GM12878 (cell line): ENCODE results near the gene TGFBR3. TPM values are rescaled to one million over a fixed set of nuclear protein-coding genes. Genes with fewer than 3 reads are reported as not detected.

Experiments
- ATAC-seq: fragments of 200-7000 bp; cut with Tn5 transposase; 3 replicates; pipeline ENCODE4 v1.9.1; 2020; ENCODE audit warnings: mild to moderate bottlenecking, moderate library complexity
- BruUV-seq: library from RNA; stranded (reverse); fragments of 400-500 nt; replicated peaks from 2 replicates; lab custom pipeline; 2021; lab: Mats Ljungman, UMichigan
- CTCF ChIA-PET: fragments of 300-600 bp; sonication (Branson Sonifier 250); formaldehyde crosslinking; extraction: SDS; loops from one replicate; lab custom pipeline; 2021; ENCODE audit warnings: inconsistent platforms; lab: Yijun Ruan, JAX
- POLR2A ChIA-PET: fragments of 350-600 bp; formaldehyde crosslinking; extraction: SDS; loops from one replicate; lab custom pipeline; 2021; ENCODE audit warnings: inconsistent platforms; lab: Charles Lee
- RAD21 ChIA-PET: fragments of 300-600 bp; sonication (Branson Sonifier 250); formaldehyde crosslinking; loops from one replicate; lab custom pipeline; 2023; ENCODE audit warnings: antibody characterized with exemption; ENCODE audit not compliant: unreplicated experiment; lab: Charles Lee
- SMC1A ChIA-PET: fragments of 300-600 bp; sonication (Branson Sonifier 250); formaldehyde crosslinking; loops from one replicate; lab custom pipeline; 2023; ENCODE audit not compliant: unreplicated experiment, uncharacterized antibody; lab: Charles Lee
- DNase-seq: peaks from one replicate; pipeline ENCODE4 v3.0.0-alpha.2; 2011; ENCODE audit warnings: low read depth, low spot score
- FAIRE-seq: peaks from 3 replicates; lab custom pipeline; 2011; peaks lifted over from hg19 to GRCh38; lab: Jason Lieb, UNC
- H2AFZ ChIP-seq: 2 replicates; pipeline ENCODE4 v1.6.0; 2011; ENCODE audit warnings: low read depth, low read length, control low read depth; ENCODE audit not compliant: control insufficient read depth
- H3K27ac ChIP-seq: 2 replicates; pipeline ENCODE4 v1.5.1; 2011; ENCODE audit warnings: control low read depth; ENCODE audit not compliant: control insufficient read depth, insufficient read depth
- H3K27me3 ChIP-seq, 2 experiments: replicated peaks in 1 of 2; 2 replicates each; pipeline versions ENCODE4 v1.6.0 to v1.6.1; 2011; ENCODE audit warnings: low read length in 1 of 2; ENCODE audit not compliant: control insufficient read depth in 2 of 2, insufficient read depth in 2 of 2
- H3K36me3 ChIP-seq, 2 experiments: 2 replicates each; pipeline ENCODE4 v1.5.1; 2011; ENCODE audit warnings: low read length in 1 of 2; ENCODE audit not compliant: control insufficient read depth in 2 of 2, insufficient read depth in 2 of 2
- H3K4me1 ChIP-seq: 2 replicates; pipeline ENCODE4 v1.6.1; 2011; ENCODE audit warnings: mild to moderate bottlenecking, low read length, moderate library complexity, mixed read lengths; ENCODE audit not compliant: control insufficient read depth, insufficient read depth
- H3K4me2 ChIP-seq: 2 replicates; pipeline ENCODE4 v1.6.0; 2011; ENCODE audit warnings: control low read depth; ENCODE audit not compliant: control insufficient read depth, insufficient read depth
- H3K4me3 ChIP-seq: fragments of 200-600 bp; sonication (generic); 2 replicates; pipeline ENCODE4 v1.5.1; 2016
- H3K79me2 ChIP-seq: 2 replicates; pipeline ENCODE4 v1.6.0; 2011; ENCODE audit warnings: low read length; ENCODE audit not compliant: control insufficient read depth, insufficient read depth
- H3K9ac ChIP-seq: 2 replicates; pipeline ENCODE4 v1.8.0; 2011; ENCODE audit warnings: low read length, control low read depth, mixed read lengths; ENCODE audit not compliant: control insufficient read depth, insufficient read depth
- H3K9me3 ChIP-seq: replicated peaks from 3 replicates; pipeline ENCODE4 v1.5.1; 2011; ENCODE audit warnings: mild to moderate bottlenecking, low read length; ENCODE audit not compliant: control insufficient read depth, insufficient read depth
- H4K20me1 ChIP-seq: 2 replicates; pipeline ENCODE4 v1.6.0; 2011; ENCODE audit not compliant: control insufficient read depth, insufficient read depth
- ATF2 ChIP-seq: IDR thresholded peaks from 2 replicates; pipeline ENCODE4 v1.6.1; 2012; ENCODE audit warnings: low read length, inconsistent platforms
- ATF7 ChIP-seq: fragments of 450-650 bp; IDR thresholded peaks from 2 replicates; pipeline ENCODE4 v1.6.1; 2016; ENCODE audit warnings: low read depth, mild to moderate bottlenecking
- CBFB ChIP-seq: IDR thresholded peaks from 2 replicates; pipeline ENCODE4 v1.6.1; 2016; ENCODE audit warnings: antibody characterized with exemption, low read depth
- CREM ChIP-seq: IDR thresholded peaks from 2 replicates; pipeline ENCODE4 v1.6.1; 2014; ENCODE audit warnings: antibody characterized with exemption, low read depth
- E2F4 ChIP-seq: IDR thresholded peaks from 2 replicates; pipeline ENCODE4 v1.6.1; 2012; ENCODE audit warnings: low read depth, low read length, improper control_type of control experiment
- IKZF2 ChIP-seq, 2 experiments: fragments of 450-650 bp; IDR thresholded peaks; 2 replicates each; pipeline ENCODE4 v1.6.1; 2017; ENCODE audit warnings: mild to moderate bottlenecking in 2 of 2, moderate library complexity in 2 of 2
- JUNB ChIP-seq: IDR thresholded peaks from 2 replicates; pipeline ENCODE4 v1.6.1; 2016; ENCODE audit warnings: antibody characterized with exemption, mild to moderate bottlenecking
- MTA3 ChIP-seq: IDR thresholded peaks from 2 replicates; pipeline ENCODE4 v1.6.1; 2012; ENCODE audit warnings: low read length, inconsistent platforms, borderline replicate concordance
- NR2C1 ChIP-seq: fragments of 450-650 bp; IDR thresholded peaks from 2 replicates; pipeline ENCODE4 v1.6.1; 2017; ENCODE audit warnings: antibody characterized with exemption, mild to moderate bottlenecking, moderate library complexity
- RB1 ChIP-seq: fragments of 450-650 bp; formaldehyde crosslinking; IDR thresholded peaks from 2 replicates; pipeline ENCODE4 v1.6.1; 2017; ENCODE audit warnings: mild to moderate bottlenecking, borderline replicate concordance
- RCOR1 ChIP-seq: conservative IDR thresholded peaks from 2 replicates; pipeline ENCODE4 v1.6.1; 2012; ENCODE audit warnings: low read depth, low read length, improper control_type of control experiment
- REST ChIP-seq: IDR thresholded peaks from 2 replicates; pipeline ENCODE4 v1.6.1; 2012; ENCODE audit warnings: mild to moderate bottlenecking, low read depth, low read length
- STAT1 ChIP-seq: fragments of 450-650 bp; conservative IDR thresholded peaks from 2 replicates; pipeline ENCODE4 v1.6.1; 2014; ENCODE audit warnings: antibody characterized with exemption, mild to moderate bottlenecking
- USF1 ChIP-seq: IDR thresholded peaks from 2 replicates; pipeline ENCODE4 v1.6.1; 2011; ENCODE audit warnings: borderline replicate concordance, low read depth, mild to moderate bottlenecking, moderate library complexity, mixed read lengths, low read length; ENCODE audit not compliant: insufficient read depth; ENCODE audit errors: extremely low read length
- USF2 ChIP-seq: IDR thresholded peaks from 2 replicates; pipeline ENCODE4 v1.6.1; 2011; ENCODE audit warnings: low read depth, low read length, improper control_type of control experiment, borderline replicate concordance
- ZNF24 ChIP-seq: fragments of 450-650 bp; IDR thresholded peaks from 2 replicates; pipeline ENCODE4 v1.6.1; 2017; ENCODE audit warnings: antibody characterized with exemption, mild to moderate bottlenecking
- WGBS: methylation state at CpG from one replicate; pipeline ENCODE4 v1.1.6; 2016; ENCODE audit warnings: low lambda C conversion rate; ENCODE audit not compliant: insufficient replicate concordance, insufficient coverage; ENCODE audit errors: missing lambda C conversion rate; 5-methylcytosine and 5-hydroxymethylcytosine counted together
- in situ Hi-C: fragments of 300-500 bp; cut with MboI; formaldehyde crosslinking; loops from 9 replicates; pipeline ENCODE4 v1.14.3; 2018; ENCODE audit warnings: mixed read lengths
- intact Hi-C: fragments of 100-400 bp; cut with micrococcal nuclease; formaldehyde crosslinking; loops from one replicate; pipeline ENCODE4 v1.14.2; 2022; ENCODE audit not compliant: unreplicated experiment
- polyA plus RNA-seq, 11 experiments: library from polyadenylated mRNA; depleted of rRNA in 4 of 11; unstranded in 6 of 11; stranded (reverse) in 5 of 11; fragments of >200 nt; fragmentation: Nextera tagmentation in 4 of 11; fragmentation: Illumina TruSeq in 1 of 11; extraction: Ambion mirVana in 4 of 11; extraction: Trizol in 1 of 11; gene quantifications; 1 replicate in 1 of 11; 2 replicates in 10 of 11; pipeline versions ENCODE4 v1.2.1 to v1.2.3, GENCODE V29; 2011 to 2016; ENCODE audit warnings: inconsistent platforms in 2 of 11, missing spikeins in 2 of 11, low read depth in 1 of 11
- total RNA-seq, 4 experiments: library from RNA; depleted of rRNA in 3 of 4; stranded (reverse); fragments of >200 nt in 3 of 4; fragmentation: Illumina TruSeq in 1 of 4; extraction: Trizol in 1 of 4; gene quantifications; 2 replicates each; pipeline versions ENCODE4 v1.2.1 to v1.2.3, GENCODE V29; 2013 to 2021

The TGFBR3 gene
- total and polyA plus RNA-seq, 10 of the 15 experiments (the other 5 are each of a cell fraction or from before 2014, with no cell fraction given): 2.7 to 16.5 (median 12.6) TPM

- ChIA-PET POLR2A (no interaction called here), CTCF (no interaction called here), SMC1A (interaction anchor here (1.2 kb wide), 1 partner anchor 12 kb away, joined by 4 read pairs; no protein-coding TSS in a partner anchor), RAD21 (no interaction called here)
- H3K27me3 ChIP-seq: no peaks in the 10 kb centered on the region
- 71% methylated on average over 5 of the region's 5 CpGs for WGBS
- H4K20me1 ChIP-seq: no peaks in the 10 kb centered on the region
- BruUV-seq: no TSS peak
- H3K4me2 ChIP-seq: no peak overlapping the region
- ATAC-seq (no peak), DNase-seq (no peak), FAIRE-seq (no peak)
- no peak for TF ChIP-seq ATF2
- no peak for TF ChIP-seq NR2C1
- TF ChIP-seq USF1: no peak
- TF ChIP-seq ZNF24: no peak
- TF ChIP-seq E2F4: no peak
- TF ChIP-seq USF2: no peak
- no peak for TF ChIP-seq MTA3
- no peak for TF ChIP-seq CBFB
- no peak for TF ChIP-seq RCOR1
- TF ChIP-seq CREM: no peak
- TF ChIP-seq RB1: no peak
- no peak for TF ChIP-seq ATF7
- TF ChIP-seq REST: no peak
- TF ChIP-seq STAT1: no peak
- TF ChIP-seq JUNB: no peak
- no peak for TF ChIP-seq IKZF2 (IDR thresholded peaks at IDR 0.05)
- no peak overlapping the region for H3K4me3 ChIP-seq
- peaks cover 12% of the 10 kb centered on the region for H3K4me1 ChIP-seq
- no peaks in the 10 kb centered on the region; a peak in 1 of 4 replicates for H3K36me3 ChIP-seq
- no peak overlapping the region for H2AFZ ChIP-seq
- intact Hi-C loops (no loop called here), in situ Hi-C loops (no loop called here)
- H3K9me3 ChIP-seq: no peaks in the 10 kb centered on the region
- H3K27ac ChIP-seq: no peak overlapping the region
- no peaks in the 10 kb centered on the region for H3K79me2 ChIP-seq
- no peak overlapping the region for H3K9ac ChIP-seq
Observed at GRCh38 chr1:91799159-91799558, 86.8 kb downstream of the TGFBR3 start.
